HepG2 (cell line): Measurements from ENCODE around the gene WRAP73. TPM values are rescaled to one million over a fixed set of nuclear protein-coding genes. Genes with fewer than 3 reads are reported as not detected.

Experiments
- ATAC-seq: fragments of 200-7000 bp; cut with Tn5 transposase; 3 replicates; pipeline ENCODE4 v1.9.1; 2020; ENCODE audit warnings: mild to moderate bottlenecking, moderate library complexity
- BruUV-seq: library from RNA; stranded (reverse); fragments of 400-500 nt; replicated peaks from 2 replicates; lab custom pipeline; 2021; lab: Mats Ljungman, UMichigan
- CTCF ChIA-PET: fragments of 300-600 bp; formaldehyde crosslinking; extraction: SDS; loops from one replicate; lab custom pipeline; 2021; ENCODE audit warnings: low total read pairs, inconsistent platforms, low intra/inter-chr PET ratio; lab: Yijun Ruan, JAX
- POLR2A ChIA-PET: fragments of 350-600 bp; sonication (Branson Sonifier 250); formaldehyde crosslinking; loops from one replicate; lab custom pipeline; 2020; ENCODE audit warnings: antibody characterized with exemption, inconsistent platforms; lab: Yijun Ruan, JAX
- DNase-seq: peaks from one replicate; pipeline ENCODE4 v3.0.0-alpha.2; 2015; ENCODE audit warnings: low spot score
- FAIRE-seq: peaks from 3 replicates; lab custom pipeline; 2011; peaks lifted over from hg19 to GRCh38; lab: Jason Lieb, UNC
- H2AFZ ChIP-seq: one replicate; pipeline ENCODE4 v1.6.1; 2011; ENCODE audit warnings: low read length, inconsistent platforms
- H3K27ac ChIP-seq: fragments of 300-600 bp; 3 replicates; pipeline ENCODE4 v1.8.0; 2011; ENCODE audit warnings: mixed run types, mild to moderate bottlenecking, mixed read lengths, low read length, inconsistent platforms; ENCODE audit not compliant: insufficient read depth; ENCODE audit errors: extremely low read length
- H3K27me3 ChIP-seq, 2 experiments: fragments of 200-600 bp in 1 of 2; 2 replicates in 1 of 2; 3 replicates in 1 of 2; pipeline versions ENCODE4 v1.6.0 to v1.8.0; 2011; ENCODE audit warnings: low read length in 2 of 2, mild to moderate bottlenecking in 2 of 2, moderate library complexity in 2 of 2, inconsistent platforms in 1 of 2; ENCODE audit not compliant: insufficient read depth in 2 of 2, control insufficient read depth in 1 of 2
- H3K36me3 ChIP-seq, 2 experiments: fragments of 200-600 bp in 1 of 2; replicated peaks in 1 of 2; 2 replicates in 1 of 2; 3 replicates in 1 of 2; pipeline versions ENCODE4 v1.5.1 to v1.8.0; 2011; ENCODE audit warnings: low read length in 2 of 2, inconsistent platforms in 1 of 2; ENCODE audit not compliant: insufficient read depth in 2 of 2, control insufficient read depth in 1 of 2
- H3K4me1 ChIP-seq: 2 replicates; pipeline ENCODE4 v1.5.1; 2012; ENCODE audit warnings: low read length, inconsistent platforms; ENCODE audit not compliant: insufficient read depth
- H3K4me2 ChIP-seq: 2 replicates; pipeline ENCODE4 v1.6.0; 2011; ENCODE audit warnings: low read depth, low read length, inconsistent platforms
- H3K4me3 ChIP-seq, 3 experiments: fragments of 200-600 bp in 1 of 3; sonication (generic), shearing (Covaris generic) in 1 of 3; replicated peaks in 1 of 3; 2 replicates each; pipeline ENCODE4 v1.5.1; 2011 to 2016; ENCODE audit warnings: low read length in 3 of 3, inconsistent platforms in 2 of 3, low read depth in 2 of 3, mild to moderate bottlenecking in 2 of 3, control low read depth in 1 of 3, mixed read lengths in 1 of 3; ENCODE audit not compliant: insufficient read depth in 1 of 3
- H3K79me2 ChIP-seq: one replicate; pipeline ENCODE4 v1.6.1; 2011; ENCODE audit warnings: low read length, inconsistent platforms; ENCODE audit not compliant: insufficient read depth
- H3K9ac ChIP-seq: 2 replicates; pipeline ENCODE4 v1.6.0; 2011; ENCODE audit warnings: mild to moderate bottlenecking, low read depth, low read length, inconsistent platforms; ENCODE audit not compliant: insufficient read depth
- H3K9me3 ChIP-seq: 2 replicates; pipeline ENCODE4 v1.5.1; 2012; ENCODE audit warnings: mild to moderate bottlenecking, low read length
- H4K20me1 ChIP-seq: 2 replicates; pipeline ENCODE4 v1.6.0; 2011; ENCODE audit warnings: inconsistent platforms, mild to moderate bottlenecking, low read length, moderate library complexity; ENCODE audit not compliant: insufficient read depth
- CCAR2 ChIP-seq: fragments of 200-400 bp; formaldehyde crosslinking; optimal IDR thresholded peaks from 2 replicates; pipeline ENCODE3; 2018; ENCODE audit warnings: low read depth, mild to moderate bottlenecking, low read length, moderate library complexity
- ISL2 ChIP-seq: sonication (generic); formaldehyde crosslinking; IDR thresholded peaks from 2 replicates; pipeline ENCODE4 v1.5.0; 2020; ENCODE audit warnings: missing genetic modification reagents
- MZF1 ChIP-seq: sonication (generic); formaldehyde crosslinking; IDR thresholded peaks from 2 replicates; pipeline ENCODE4 v1.8.1; 2023; ENCODE audit warnings: mild to moderate bottlenecking, missing genetic modification reagents, borderline replicate concordance
- PRDM15 ChIP-seq: sonication (generic); formaldehyde crosslinking; IDR thresholded peaks from 2 replicates; pipeline ENCODE4 v1.4.0; 2020; ENCODE audit warnings: missing genetic modification reagents
- RBM39 ChIP-seq: fragments of 200-400 bp; formaldehyde crosslinking; IDR thresholded peaks from one replicate; pipeline ENCODE4 v1.6.1; 2018; ENCODE audit warnings: antibody characterized with exemption, mild to moderate bottlenecking, low read depth, low read length; ENCODE audit not compliant: poor library complexity, severe bottlenecking
- TBP ChIP-seq: sonication (generic); formaldehyde crosslinking; IDR thresholded peaks from 2 replicates; pipeline ENCODE4 v1.5.0; 2020; ENCODE audit warnings: missing genetic modification reagents
- TOPORS ChIP-seq: sonication (generic); formaldehyde crosslinking; IDR thresholded peaks from 2 replicates; pipeline ENCODE4 v1.8.0; 2023; ENCODE audit warnings: mild to moderate bottlenecking, missing genetic modification reagents
- ZFP36 ChIP-seq: fragments of 150-350 bp; IDR thresholded peaks from 2 replicates; pipeline ENCODE4 v1.6.1; 2018; ENCODE audit warnings: borderline replicate concordance, low read length, low read depth; ENCODE audit not compliant: partially characterized antibody
- ZMYM2 ChIP-seq: sonication (generic); formaldehyde crosslinking; IDR thresholded peaks from 2 replicates; pipeline ENCODE4 v1.8.0; 2022; ENCODE audit warnings: mild to moderate bottlenecking, missing genetic modification reagents
- ZNF407 ChIP-seq: sonication (generic); formaldehyde crosslinking; IDR thresholded peaks from one replicate; pipeline ENCODE4 v1.5.1; 2020; ENCODE audit warnings: mild to moderate bottlenecking, missing genetic modification reagents; ENCODE audit errors: not compliant biosample characterization
- ZNF468 ChIP-seq: sonication (generic); formaldehyde crosslinking; IDR thresholded peaks from 2 replicates; pipeline ENCODE4 v1.8.0; 2022; ENCODE audit warnings: mild to moderate bottlenecking, moderate library complexity, missing genetic modification reagents
- ZNF556 ChIP-seq: sonication (generic); formaldehyde crosslinking; IDR thresholded peaks from 2 replicates; pipeline ENCODE4 v1.4.0; 2020; ENCODE audit warnings: mild to moderate bottlenecking, missing genetic modification reagents, borderline replicate concordance
- WGBS: methylation state at CpG from one replicate; pipeline ENCODE4 v1.1.6; 2017; ENCODE audit warnings: low lambda C conversion rate; 5-methylcytosine and 5-hydroxymethylcytosine counted together
- in situ Hi-C: cut with HindIII; loops from 2 replicates; pipeline ENCODE4 v1.10.0; 2017; ENCODE audit warnings: low pct_unique_long_range_greater_than_20kb; ENCODE audit not compliant: extremely low pct_ligation_motif_present
- intact Hi-C: fragments of 100-400 bp; cut with micrococcal nuclease; formaldehyde crosslinking; loops from one replicate; pipeline ENCODE4 v1.10.0; 2022; ENCODE audit not compliant: unreplicated experiment
- polyA plus RNA-seq, 8 experiments: library from polyadenylated mRNA; depleted of rRNA in 3 of 8; stranded (reverse) in 7 of 8; unstranded in 1 of 8; fragments of >200 nt; fragmentation: Illumina TruSeq in 4 of 8; extraction: Trizol in 4 of 8; gene quantifications; 2 replicates each; pipeline versions ENCODE4 v1.2.1 to v1.2.3, GENCODE V29; 2011 to 2016; ENCODE audit warnings: low read depth in 4 of 8, missing spikeins in 1 of 8, mixed read lengths in 1 of 8; ENCODE audit not compliant: insufficient read depth in 1 of 8
- total RNA-seq, 5 experiments: library from RNA; depleted of rRNA; stranded (reverse); fragments of >200 nt; fragmentation: Illumina TruSeq; extraction: Trizol; gene quantifications; 2 replicates each; pipeline ENCODE4 v1.2.3, GENCODE V29; 2016; ENCODE audit warnings: low read depth in 1 of 5

WRAP73 gene
- total and polyA plus RNA-seq, 2 of the 13 experiments (the other 11 are each of a cell fraction or from before 2014, with no cell fraction given): 18.1 to 40.4 TPM

- Histone ChIP-seq H3K4me1 (no peaks in the 10 kb centered on the region), H3K27ac (no peak overlapping the region), H4K20me1 (no peaks in the 10 kb centered on the region), H3K79me2 (no peaks in the 10 kb centered on the region), H3K27me3 (no peaks in the 10 kb centered on the region; a peak in 1 of 5 replicates), H3K4me2 (no peak overlapping the region), H3K36me3 (no peaks in the 10 kb centered on the region; a peak in 1 of 5 replicates), H3K9ac (no peak overlapping the region), H3K9me3 (no peaks in the 10 kb centered on the region), H3K4me3 (no peak overlapping the region), H2AFZ (no peak overlapping the region)
- no TSS peak for BruUV-seq
- DNase-seq (no peak), ATAC-seq (no peak), FAIRE-seq (no peak)
- 94% methylated on average over 19 of the region's 29 CpGs for WGBS
- intact Hi-C loops (no loop called here), in situ Hi-C loops (loop anchor here (5.0 kb wide), 1 partner anchor 34 kb away; no protein-coding TSS in a partner anchor)
- POLR2A ChIA-PET: no interaction called here
- CTCF ChIA-PET: no interaction called here
- TF ChIP-seq ZMYM2: no peak
- no peak for TF ChIP-seq ZFP36
- no peak for TF ChIP-seq TOPORS (CRISPR knock-in tag)
- TF ChIP-seq ZNF468: no peak
- TF ChIP-seq RBM39: no peak
- no peak for TF ChIP-seq ISL2 (CRISPR knock-in tag)
- TF ChIP-seq TBP: no peak
- TF ChIP-seq ZNF407: no peak
- no peak for TF ChIP-seq PRDM15 (CRISPR knock-in tag)
- no peak for TF ChIP-seq MZF1 (CRISPR knock-in tag)
- no peak for TF ChIP-seq CCAR2
- TF ChIP-seq ZNF556 (CRISPR knock-in tag): no peak
Measured at GRCh38 chr1:3688356-3689137, 38.6 kb upstream of the WRAP73 start.
